ENCODE results near the gene ATF6.

The ATF6 gene

DNA sequence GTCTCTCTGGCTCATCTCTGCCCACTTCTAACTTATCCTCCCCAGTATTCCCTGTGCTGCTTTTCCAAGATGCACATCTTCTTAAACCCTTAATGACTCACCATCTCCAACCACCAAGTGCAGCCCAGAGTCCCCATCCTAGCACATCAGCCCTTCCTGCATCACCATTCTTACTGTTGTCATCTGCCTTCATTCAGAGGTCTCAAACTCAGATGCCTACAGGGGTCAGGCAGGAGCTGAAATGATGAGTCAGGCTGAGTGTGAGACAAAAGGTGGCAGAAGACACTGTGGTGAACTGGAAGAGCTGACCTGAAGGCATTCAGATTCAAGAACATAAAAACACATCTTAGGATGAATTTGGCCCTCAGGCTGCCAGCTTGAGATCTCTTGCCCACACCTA is 223.0 kb downstream of the ATF6 start:
- H3K27me3 ChIP-seq (ENCODE audit: insufficient read depth, low read length) = no peaks in the 10 kb centered on the region

DNA sequence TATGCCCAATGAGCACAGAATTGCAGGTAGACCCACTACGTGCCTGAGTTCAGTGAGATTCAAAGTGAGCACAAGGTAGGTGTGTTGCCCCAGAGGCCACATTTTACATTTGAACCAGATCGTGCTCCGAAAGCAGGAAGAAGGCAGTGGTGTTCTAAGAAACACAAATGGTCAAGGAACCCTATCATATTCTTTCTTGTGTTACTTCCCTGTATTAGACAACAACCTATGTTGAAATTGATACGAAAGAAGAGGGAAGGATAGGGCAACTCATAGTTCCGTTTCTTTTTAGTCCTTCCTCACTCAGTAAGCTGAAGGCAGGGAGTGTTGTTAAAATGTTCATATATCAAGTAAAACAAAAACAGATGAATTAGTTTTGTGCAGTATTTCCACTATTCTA is 223.7 kb downstream of the ATF6 start:
- H3K9me3 ChIP-seq (ENCODE audit: insufficient read depth, low read depth, low read length) = 0 out of 2 replicates have a peak, but pooled peaks cover 5% of the 10 kb centered on the region
- H3K4me3 ChIP-seq (ENCODE audit: low read length) = no peak overlapping the region
- no peaks in the 10 kb centered on the region for H3K27me3 ChIP-seq (ENCODE audit: insufficient read depth, low read length)
- H3K36me3 ChIP-seq (ENCODE audit: insufficient read depth, low read length) = no peaks in the 10 kb centered on the region
- H3K27ac ChIP-seq (ENCODE audit: low read depth, low read length) = no peak overlapping the region
- 94% methylated on average over 3 of the region's 5 CpGs for WGBS
- H3K4me1 ChIP-seq (ENCODE audit: insufficient read depth, low read length) = no peaks in the 10 kb centered on the region
- no peak overlapping the region for H3K9ac ChIP-seq (ENCODE audit: low read depth, low read length)

More for the DNA sequence above, 223.0 kb downstream of the ATF6 start:
- H3K4me1 ChIP-seq (ENCODE audit: insufficient read depth, low read length) = no peaks in the 10 kb centered on the region
- 0 out of 2 replicates have a peak, but pooled peaks cover 5% of the 10 kb centered on the region for H3K9me3 ChIP-seq (ENCODE audit: insufficient read depth, low read depth, low read length)
- H3K9ac ChIP-seq (ENCODE audit: low read depth, low read length) = no peak overlapping the region
- H3K36me3 ChIP-seq (ENCODE audit: insufficient read depth, low read length) = no peaks in the 10 kb centered on the region
- no peak overlapping the region for H3K27ac ChIP-seq (ENCODE audit: low read depth, low read length)
- H3K4me3 ChIP-seq (ENCODE audit: low read length) = no peak overlapping the region

DNA sequence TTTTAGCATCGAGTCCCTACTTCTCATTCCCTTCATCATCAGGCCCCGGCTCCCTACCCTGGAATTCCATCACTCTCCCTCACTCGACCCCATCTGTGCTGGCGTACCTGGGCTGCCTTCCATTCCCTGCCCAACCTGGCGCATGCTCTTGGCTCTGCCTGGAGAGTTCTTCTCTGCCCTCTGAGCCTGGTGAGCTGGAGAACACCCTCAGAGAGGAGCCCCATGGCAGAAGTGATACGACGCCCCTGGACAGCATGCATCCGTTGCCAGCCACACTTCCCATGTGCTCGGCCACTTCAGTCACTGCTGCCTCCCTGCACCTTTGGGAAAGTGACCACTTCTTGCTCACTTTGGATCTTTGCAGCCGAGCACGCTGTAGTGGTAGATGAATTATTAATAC is 227.5 kb downstream of the ATF6 start:
- Histone ChIP-seq H3K9ac (ENCODE audit: low read depth, low read length) (no peak overlapping the region), H3K27me3 (ENCODE audit: insufficient read depth, low read length) (no peaks in the 10 kb centered on the region), H3K36me3 (ENCODE audit: insufficient read depth, low read length) (no peaks in the 10 kb centered on the region), H3K27ac (ENCODE audit: low read depth, low read length) (no peak overlapping the region), H3K4me3 (ENCODE audit: low read length) (no peak overlapping the region), H3K4me1 (ENCODE audit: insufficient read depth, low read length) (no peaks in the 10 kb centered on the region), H3K9me3 (ENCODE audit: insufficient read depth, low read depth, low read length) (no peaks in the 10 kb centered on the region)
- WGBS = 82% methylated on average over 9 of the region's 11 CpGs

DNA sequence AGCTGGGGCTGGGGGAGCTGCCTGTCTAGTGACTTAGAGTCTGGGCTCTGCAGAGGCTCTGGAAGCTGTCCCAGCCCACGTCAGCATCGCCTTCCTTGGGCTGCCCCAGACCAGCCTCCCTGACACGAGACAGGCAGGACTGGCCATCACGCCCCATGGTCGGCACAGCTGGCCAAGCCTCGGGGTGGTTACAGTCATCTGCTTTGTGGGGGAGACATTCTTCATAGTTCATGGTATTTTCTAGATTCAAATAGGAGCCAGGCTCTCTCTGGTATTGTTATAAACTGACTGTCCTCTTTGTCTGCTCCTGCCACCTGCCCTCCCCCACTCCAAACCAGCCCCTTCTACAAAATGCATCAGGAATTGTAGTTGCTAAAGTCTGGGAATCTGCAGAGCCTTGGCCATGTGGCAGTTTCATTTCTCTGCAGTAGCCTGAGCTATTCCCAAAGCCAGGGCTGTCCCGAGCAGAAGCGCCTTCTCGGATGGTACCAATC is 228.1 kb downstream of the ATF6 start:
- H3K9me3 ChIP-seq (ENCODE audit: insufficient read depth, low read depth, low read length) = no peaks in the 10 kb centered on the region
- H3K27me3 ChIP-seq (ENCODE audit: insufficient read depth, low read length) = no peaks in the 10 kb centered on the region
- H3K4me1 ChIP-seq (ENCODE audit: insufficient read depth, low read length) = no peaks in the 10 kb centered on the region
- H3K4me3 ChIP-seq (ENCODE audit: low read length) = no peak overlapping the region
- H3K27ac ChIP-seq (ENCODE audit: low read depth, low read length) = no peak overlapping the region
- 91% methylated on average over 9 of the region's 9 CpGs for WGBS
- no peaks in the 10 kb centered on the region for H3K36me3 ChIP-seq (ENCODE audit: insufficient read depth, low read length)
- no peak overlapping the region for H3K9ac ChIP-seq (ENCODE audit: low read depth, low read length)

DNA sequence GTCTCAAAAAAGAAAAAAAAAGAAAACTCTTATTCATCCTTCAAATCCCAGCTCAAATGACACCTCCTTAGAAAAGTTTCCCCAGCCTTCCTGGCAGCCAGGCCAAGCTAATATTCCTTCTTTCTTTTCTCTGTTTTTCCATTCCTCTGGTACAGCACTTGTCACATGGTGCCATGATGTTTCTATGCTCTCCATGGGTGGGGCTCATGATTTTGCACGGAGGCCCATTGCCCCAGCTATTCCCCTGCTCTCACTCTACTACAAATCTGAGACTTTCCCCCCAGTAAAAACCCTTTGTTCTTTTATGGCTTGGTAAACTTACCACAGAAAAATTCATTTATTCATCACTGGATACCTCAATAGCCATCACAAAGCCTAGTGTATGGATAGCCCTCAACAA is 231.0 kb downstream of the ATF6 start:
- H3K9me3 ChIP-seq (ENCODE audit: insufficient read depth, low read depth, low read length) = no peaks in the 10 kb centered on the region
- H3K9ac ChIP-seq (ENCODE audit: low read depth, low read length) = no peak overlapping the region
- H3K36me3 ChIP-seq (ENCODE audit: insufficient read depth, low read length) = no peaks in the 10 kb centered on the region
- H3K27ac ChIP-seq (ENCODE audit: low read depth, low read length) = no peak overlapping the region
- H3K4me1 ChIP-seq (ENCODE audit: insufficient read depth, low read length) = no peaks in the 10 kb centered on the region
- WGBS = 100% methylated on average over 1 of the region's 1 CpG
- H3K4me3 ChIP-seq (ENCODE audit: low read length) = no peak overlapping the region
- no peaks in the 10 kb centered on the region for H3K27me3 ChIP-seq (ENCODE audit: insufficient read depth, low read length)

DNA sequence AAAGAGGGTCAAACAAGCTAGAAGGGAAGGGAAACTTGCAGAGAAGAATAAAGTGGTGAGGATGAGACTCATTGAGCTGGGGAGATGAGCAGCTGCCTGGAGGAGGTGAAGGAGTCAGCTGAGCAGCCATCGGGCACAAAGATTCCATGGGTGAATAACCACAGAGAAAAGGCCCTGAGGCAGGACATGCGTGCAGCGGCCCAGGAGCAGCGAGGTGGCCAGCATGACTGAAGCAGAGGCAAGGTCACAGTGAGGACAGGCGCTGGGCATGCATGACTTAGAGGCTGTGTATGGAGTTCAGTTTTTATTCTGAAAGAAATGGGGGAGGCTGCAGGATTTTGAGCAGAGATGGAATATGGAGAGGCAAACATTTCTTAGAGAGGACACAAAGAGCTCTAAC is 232.7 kb downstream of the ATF6 start:
- Histone ChIP-seq H3K4me1 (ENCODE audit: insufficient read depth, low read length) (peaks cover 5% of the 10 kb centered on the region; the same call in 1 of the 2 replicates), H3K9ac (ENCODE audit: low read depth, low read length) (no peak overlapping the region), H3K36me3 (ENCODE audit: insufficient read depth, low read length) (no peaks in the 10 kb centered on the region), H3K4me3 (ENCODE audit: low read length) (no peak overlapping the region), H3K27me3 (ENCODE audit: insufficient read depth, low read length) (no peaks in the 10 kb centered on the region), H3K9me3 (ENCODE audit: insufficient read depth, low read depth, low read length) (no peaks in the 10 kb centered on the region), H3K27ac (ENCODE audit: low read depth, low read length) (no peak overlapping the region)
- 86% methylated on average over 5 of the region's 5 CpGs for whole genome bisulfite sequencing

DNA sequence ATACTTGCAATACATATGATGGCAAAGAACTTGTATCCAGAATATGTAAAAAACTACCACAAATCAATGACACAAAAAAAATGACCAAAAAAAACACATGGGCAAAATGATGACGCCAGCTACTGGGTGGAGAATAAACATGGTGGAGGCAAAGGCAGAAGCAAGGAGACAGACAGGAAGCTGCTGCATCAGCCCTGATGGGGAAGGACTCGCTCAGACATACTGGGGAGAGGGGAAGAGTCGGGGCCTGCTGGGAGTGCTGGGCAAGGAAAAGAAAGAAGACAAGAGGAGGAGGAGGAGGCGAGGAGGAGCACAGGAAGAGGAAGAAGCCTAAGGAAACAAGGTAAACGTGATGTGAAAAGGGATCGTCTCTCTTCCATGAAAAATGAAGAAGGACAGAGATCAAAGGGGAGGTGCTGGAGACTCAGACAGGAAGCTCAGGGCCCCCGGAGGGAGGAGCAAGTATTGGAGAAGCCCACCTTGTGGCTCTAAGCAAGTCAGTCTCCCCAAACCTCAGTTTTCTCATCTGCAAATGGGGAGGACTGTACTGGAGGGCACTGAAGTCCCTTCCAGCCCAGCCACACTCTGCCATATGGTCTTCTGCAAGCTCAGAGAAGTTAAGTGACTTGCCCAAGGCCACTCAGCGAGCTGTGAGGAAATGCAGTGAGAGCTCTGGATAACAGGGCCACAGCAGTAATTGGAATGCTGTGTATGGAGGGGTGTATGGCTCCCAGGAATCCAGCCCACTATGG is 233.4 kb downstream of the ATF6 start:
- no peaks in the 10 kb centered on the region for H3K27me3 ChIP-seq (ENCODE audit: insufficient read depth, low read length)
- 82% methylated on average over 8 of the region's 8 CpGs for WGBS

DNA sequence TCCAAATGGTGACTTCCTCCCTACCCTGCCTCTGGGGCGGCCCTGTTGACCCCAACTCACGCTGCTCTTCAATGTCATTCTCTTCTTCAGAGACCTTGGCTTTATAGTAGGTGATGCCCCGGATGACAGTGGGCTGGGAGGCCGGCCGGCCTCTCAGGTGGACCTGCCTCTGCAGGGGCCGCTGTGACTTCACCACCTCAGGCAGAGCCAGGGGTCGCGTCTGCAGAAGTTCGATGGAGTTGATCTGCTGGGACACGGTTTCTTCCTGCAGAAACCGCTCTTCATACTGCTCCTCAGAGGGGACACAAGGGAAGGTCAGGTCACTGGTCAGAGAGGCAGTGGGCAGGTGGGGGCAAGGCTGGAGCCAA is 233.9 kb downstream of the ATF6 start:
- H3K36me3 ChIP-seq (ENCODE audit: insufficient read depth, low read length) = no peaks in the 10 kb centered on the region
- H3K27ac ChIP-seq (ENCODE audit: low read depth, low read length) = no peak overlapping the region
- no peak overlapping the region for H3K9ac ChIP-seq (ENCODE audit: low read depth, low read length)
- H3K4me1 ChIP-seq (ENCODE audit: insufficient read depth, low read length) = peaks cover 5% of the 10 kb centered on the region; the same call in 1 of the 2 replicates
- H3K4me3 ChIP-seq (ENCODE audit: low read length) = no peak overlapping the region
- H3K27me3 ChIP-seq (ENCODE audit: insufficient read depth, low read length) = no peaks in the 10 kb centered on the region
- 96% methylated on average over 11 of the region's 11 CpGs for WGBS
- H3K9me3 ChIP-seq (ENCODE audit: insufficient read depth, low read depth, low read length) = no peaks in the 10 kb centered on the region

More for the DNA sequence above, 233.4 kb downstream of the ATF6 start:
- Histone ChIP-seq H3K9ac (ENCODE audit: low read depth, low read length) (no peak overlapping the region), H3K27ac (ENCODE audit: low read depth, low read length) (no peak overlapping the region), H3K9me3 (ENCODE audit: insufficient read depth, low read depth, low read length) (no peaks in the 10 kb centered on the region), H3K4me1 (ENCODE audit: insufficient read depth, low read length) (peaks cover 5% of the 10 kb centered on the region; the same call in 1 of the 2 replicates), H3K4me3 (ENCODE audit: low read length) (no peak overlapping the region), H3K36me3 (ENCODE audit: insufficient read depth, low read length) (no peaks in the 10 kb centered on the region)

DNA sequence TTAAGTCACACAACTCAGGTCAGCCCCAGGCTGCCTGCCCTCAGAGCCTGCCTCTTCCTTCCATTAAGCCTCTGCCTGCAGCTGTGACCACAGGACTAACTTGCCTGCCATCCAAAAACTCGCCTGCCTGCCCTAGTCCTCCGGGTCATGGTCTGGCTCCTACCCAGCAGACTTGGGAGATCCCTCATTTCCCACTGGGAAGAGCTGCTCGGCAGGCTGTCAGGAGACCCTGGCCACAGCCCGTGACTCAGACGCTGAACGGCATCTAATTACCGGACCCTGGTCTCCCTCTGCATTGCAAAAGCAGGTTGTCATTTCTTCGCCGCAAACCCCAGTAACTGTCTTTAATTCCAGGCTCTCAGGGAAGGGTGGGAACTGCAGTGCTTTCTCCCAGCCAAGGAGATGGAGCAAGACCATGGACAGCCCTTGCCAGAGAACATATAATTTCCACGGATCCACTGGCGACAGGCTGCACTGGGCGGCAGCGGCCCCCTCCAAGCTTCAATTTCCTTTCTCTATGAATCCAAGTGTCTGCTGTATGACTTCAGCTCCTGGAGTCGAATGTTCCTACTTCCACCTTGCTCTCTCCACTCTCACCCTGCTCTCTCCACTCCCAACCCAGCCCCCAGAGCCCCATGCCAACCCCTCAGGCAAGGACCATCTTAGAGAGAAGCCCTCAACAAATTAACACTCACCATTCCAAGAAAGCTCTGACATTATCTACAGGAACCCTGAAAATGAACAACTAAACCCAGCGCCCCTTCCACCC is 237.1 kb downstream of the ATF6 start:
- Histone ChIP-seq H3K4me1 (ENCODE audit: insufficient read depth, low read length) (peaks cover 5% of the 10 kb centered on the region; the same call in 1 of the 2 replicates), H3K36me3 (ENCODE audit: insufficient read depth, low read length) (no peaks in the 10 kb centered on the region), H3K9me3 (ENCODE audit: insufficient read depth, low read depth, low read length) (no peaks in the 10 kb centered on the region), H3K27ac (ENCODE audit: low read depth, low read length) (no peak overlapping the region), H3K4me3 (ENCODE audit: low read length) (no peak overlapping the region), H3K27me3 (ENCODE audit: insufficient read depth, low read length) (no peaks in the 10 kb centered on the region), H3K9ac (ENCODE audit: low read depth, low read length) (no peak overlapping the region)
- WGBS = 73% methylated on average over 15 of the region's 15 CpGs

DNA sequence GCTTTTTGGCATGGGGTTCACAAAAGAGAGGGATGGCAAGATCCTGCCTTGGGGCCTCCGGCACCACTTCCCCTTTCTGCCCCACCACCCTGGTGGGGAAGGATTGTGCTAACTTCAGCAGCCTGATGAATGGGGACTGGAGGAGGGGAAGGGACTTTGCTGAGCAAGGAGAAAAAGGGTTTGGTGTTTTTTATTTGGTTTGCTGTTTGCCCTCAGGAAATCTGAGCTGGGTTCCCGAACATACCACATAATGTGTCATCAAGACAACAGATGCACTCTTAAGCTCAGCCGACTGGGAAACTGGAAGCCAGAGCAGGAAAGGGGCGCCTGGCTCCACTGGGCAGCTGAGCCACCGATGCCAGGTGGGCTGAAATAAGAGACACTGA is 237.7 kb downstream of the ATF6 start:
- no peak overlapping the region for H3K27ac ChIP-seq (ENCODE audit: low read depth, low read length)
- 77% methylated on average over 5 of the region's 5 CpGs for WGBS
- H3K36me3 ChIP-seq (ENCODE audit: insufficient read depth, low read length) = no peaks in the 10 kb centered on the region
- no peaks in the 10 kb centered on the region for H3K9me3 ChIP-seq (ENCODE audit: insufficient read depth, low read depth, low read length)
- no peak overlapping the region for H3K9ac ChIP-seq (ENCODE audit: low read depth, low read length)
- H3K27me3 ChIP-seq (ENCODE audit: insufficient read depth, low read length) = no peaks in the 10 kb centered on the region
- no peak overlapping the region for H3K4me3 ChIP-seq (ENCODE audit: low read length)
- peaks cover 5% of the 10 kb centered on the region; the same call in 1 of the 2 replicates for H3K4me1 ChIP-seq (ENCODE audit: insufficient read depth, low read length)

DNA sequence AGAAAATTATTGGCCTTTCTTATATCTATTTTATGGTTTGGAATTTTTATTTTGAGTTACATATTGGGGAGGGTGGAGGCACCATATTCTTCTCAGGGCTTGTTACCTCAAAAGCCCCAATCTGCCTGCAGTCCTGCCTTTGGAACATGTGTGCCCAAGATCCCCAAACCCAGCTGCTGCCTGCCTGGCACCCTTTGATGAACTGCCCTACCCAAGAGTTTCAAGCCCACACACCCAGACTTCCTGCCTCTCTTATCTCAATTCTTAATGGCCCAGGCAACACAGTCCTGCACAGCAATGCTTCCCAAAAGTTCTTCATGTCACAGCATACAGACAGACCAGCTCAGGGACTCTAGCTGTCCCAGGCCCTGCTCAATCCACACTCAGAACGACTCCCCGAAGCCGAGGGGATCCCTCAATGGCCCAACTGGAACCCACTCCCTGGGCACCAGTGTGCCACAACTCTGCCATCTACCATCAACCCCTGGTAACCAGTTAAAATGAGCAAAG is 238.4 kb downstream of the ATF6 start:
- H3K9me3 ChIP-seq (ENCODE audit: insufficient read depth, low read depth, low read length) = no peaks in the 10 kb centered on the region
- H3K27me3 ChIP-seq (ENCODE audit: insufficient read depth, low read length) = no peaks in the 10 kb centered on the region
- WGBS = 91% methylated on average over 3 of the region's 3 CpGs
- no peak overlapping the region for H3K4me3 ChIP-seq (ENCODE audit: low read length)
- H3K36me3 ChIP-seq (ENCODE audit: insufficient read depth, low read length) = no peaks in the 10 kb centered on the region
- H3K4me1 ChIP-seq (ENCODE audit: insufficient read depth, low read length) = peaks cover 5% of the 10 kb centered on the region; the same call in 1 of the 2 replicates
- no peak overlapping the region for H3K27ac ChIP-seq (ENCODE audit: low read depth, low read length)
- H3K9ac ChIP-seq (ENCODE audit: low read depth, low read length) = no peak overlapping the region
